ENCODE data around the gene CDH4. TPM values are rescaled to one million over a fixed set of nuclear protein-coding genes. Genes with fewer than 3 reads are reported as not detected.

Gene CDH4
- total and polyA plus RNA-seq, 2 of the 8 experiments (the other 6 are each of a cell fraction or from before 2014, with no cell fraction given) = 4.3 to 7.9 TPM

GRCh38 chr20:61626412-61626811 is 374.4 kb downstream of the CDH4 start:
- CTCF ChIA-PET (ENCODE audit: partially characterized antibody) = interaction anchor here (1.1 to 1.4 kb wide), 3 partner anchors 11 to 277 kb away, joined by 3 to 4 read pairs (median 4); no protein-coding TSS in a partner anchor
- no peak overlapping the region for H2BK5ac ChIP-seq (ENCODE audit: low read depth, low read length)
- no peak overlapping the region for H2BK15ac ChIP-seq (ENCODE audit: low read length)
- FAIRE-seq = no peak
- no peaks in the 10 kb centered on the region for H3K23me2 ChIP-seq (ENCODE audit: low read depth, low read length)
- no peak overlapping the region for H3K4me2 ChIP-seq (ENCODE audit: insufficient read depth in 1 of 2, low read depth in 2 of 2, low read length in 2 of 2)
- no peaks in the 10 kb centered on the region for H3K9me3 ChIP-seq (ENCODE audit: insufficient read depth in 2 of 2, low read depth in 1 of 2, low read length in 1 of 2)
- H3K36me3 ChIP-seq (ENCODE audit: control insufficient read depth in 2 of 4, insufficient read depth in 4 of 4, low read length in 3 of 4) = no peaks in the 10 kb centered on the region
- H4K20me1 ChIP-seq (replicated peaks in 1 of 2; ENCODE audit: control insufficient read depth in 1 of 2, insufficient read depth in 2 of 2, low read length in 2 of 2) = peaks cover 2% of the 10 kb centered on the region in 2 experiments
- H3K4me3 ChIP-seq (ENCODE audit: extremely low read depth in 1 of 4, insufficient read depth in 2 of 4, low read depth in 3 of 4, low read length in 4 of 4) = no peak overlapping the region
- H4K5ac ChIP-seq (ENCODE audit: insufficient read length, low read depth, low read length) = no peak overlapping the region
- no peak overlapping the region for H3K23ac ChIP-seq (ENCODE audit: insufficient read length)
- H2BK20ac ChIP-seq (ENCODE audit: low read length) = no peak overlapping the region
- no peak overlapping the region for H3K27ac ChIP-seq (ENCODE audit: low read depth, low read length)
- 81% methylated on average over 11 of the region's 12 CpGs; no CpG with 5 or more reads in 1 of the 2 experiments for WGBS, 2 experiments (ENCODE audit: extremely low coverage in 1 of 2, insufficient coverage in 1 of 2, insufficient read length in 1 of 2, insufficient replicate concordance in 2 of 2, low coverage in 1 of 2, low lambda C conversion rate in 2 of 2, missing lambda C conversion rate in 1 of 2)
- no peak overlapping the region for H2AK5ac ChIP-seq (ENCODE audit: low read depth, low read length)
- H3K14ac ChIP-seq (ENCODE audit: insufficient read length) = no peak overlapping the region
- H3K18ac ChIP-seq (ENCODE audit: extremely low read depth, low read length) = no peak overlapping the region
- no peak overlapping the region for H4K8ac ChIP-seq (ENCODE audit: extremely low read depth, insufficient read depth, low read length)
- H4K91ac ChIP-seq (replicated peaks; ENCODE audit: insufficient read length, low read length) = no peak overlapping the region
- no peak overlapping the region for H3K56ac ChIP-seq (replicated peaks; ENCODE audit: insufficient read length, low read depth, low read length)
- no peak overlapping the region for H2BK12ac ChIP-seq (ENCODE audit: low read depth, low read length)
- H2BK120ac ChIP-seq (replicated peaks; ENCODE audit: low read depth, low read length) = no peak overlapping the region
- no peak for DNase-seq (ENCODE audit: low read depth in 1 of 2, low spot score in 2 of 2)
- H3K4me1 ChIP-seq (replicated peaks in 1 of 4; ENCODE audit: control insufficient read depth in 3 of 4, insufficient read depth in 4 of 4, low read length in 3 of 4) = no peaks in the 10 kb centered on the region
- no peaks in the 10 kb centered on the region for H3K79me2 ChIP-seq (ENCODE audit: control insufficient read depth in 1 of 2, insufficient read depth in 2 of 2, low read length in 2 of 2)
- POLR2A ChIA-PET (ENCODE audit: partially characterized antibody) = no interaction called here
- H2AFZ ChIP-seq (ENCODE audit: low read length) = no peak overlapping the region
- H3K79me1 ChIP-seq (ENCODE audit: low read depth, low read length) = 0 out of 2 replicates have a peak, but pooled peaks cover 2% of the 10 kb centered on the region
- H3K9ac ChIP-seq (replicated peaks in 1 of 4; ENCODE audit: extremely low read depth in 1 of 4, low read depth in 3 of 4, low read length in 3 of 4) = no peak overlapping the region
- H3K27me3 ChIP-seq (replicated peaks in 1 of 4; ENCODE audit: control insufficient read depth in 3 of 4, extremely low read depth in 1 of 4, insufficient read depth in 3 of 4, low read length in 3 of 4) = peaks cover 0 to 4% (median 0%) of the 10 kb centered on the region in 4 experiments; a peak in 3 of 7 replicates
- H3K4ac ChIP-seq (replicated peaks; ENCODE audit: insufficient read length, low read depth, low read length) = no peak overlapping the region
- TF ChIP-seq NANOG (IDR thresholded peaks at IDR 0.05; ENCODE audit: insufficient read depth, low read depth, low read length, poor library complexity, severe bottlenecking) (no peak), SAP30 (IDR thresholded peaks at IDR 0.05; ENCODE audit: insufficient read depth, insufficient replicate concordance, low read length) (no peak), SP4 (IDR thresholded peaks at IDR 0.05; ENCODE audit: low read length) (no peak), SUZ12 (IDR thresholded peaks at IDR 0.05; ENCODE audit: low read length) (no peak), MAX (IDR thresholded peaks at IDR 0.05) (no peak), YY1 (IDR thresholded peaks at IDR 0.05; ENCODE audit: low read depth, low read length) (no peak), EP300 (IDR thresholded peaks at IDR 0.05; ENCODE audit: borderline replicate concordance in 1 of 2, low read depth in 2 of 2, low read length in 2 of 2) (no peak), GABPA (IDR thresholded peaks at IDR 0.05; ENCODE audit: borderline replicate concordance, insufficient read depth, low read length) (no peak), TAF1 (IDR thresholded peaks at IDR 0.05; ENCODE audit: low read depth, low read length) (no peak), BCL11A (IDR thresholded peaks at IDR 0.05; ENCODE audit: low read depth in 2 of 2, low read length in 2 of 2) (no peak), CHD1 (IDR thresholded peaks at IDR 0.05; ENCODE audit: low read depth, low read length) (no peak), RXRA (IDR thresholded peaks at IDR 0.05; ENCODE audit: insufficient read depth, low read depth, low read length) (no peak), RAD21 (IDR thresholded peaks at IDR 0.05 in 1 of 2, conservative IDR thresholded peaks at IDR 0.05 in 1 of 2; ENCODE audit: low read depth in 2 of 2, low read length in 2 of 2) (no peak), POU5F1 (IDR thresholded peaks at IDR 0.05; ENCODE audit: low read depth, low read length) (no peak)

All from H1 (cell line).